KMS-11 (cell line): ENCODE measurements around the gene NUDT22.
A peak's percentile ranks its signal among the peaks of the same experiment; 100 is the strongest.

ENCODE experiments used
- H2AFZ ChIP-seq: fragments of 200-600 bp; sonication (generic); 2 replicates; pipeline ENCODE4 v1.6.1; 2016; ENCODE audit warnings: antibody characterized with exemption, mixed run types, low read depth
- H3K27ac ChIP-seq: fragments of 200-600 bp; sonication (generic); 2 replicates; pipeline ENCODE4 v1.6.1; 2016; ENCODE audit warnings: mild to moderate bottlenecking, mixed run types
- H3K27me3 ChIP-seq: fragments of 200-600 bp; sonication (generic); 2 replicates; pipeline ENCODE4 v1.6.1; 2017; ENCODE audit warnings: mild to moderate bottlenecking, low read depth, mixed run types, moderate library complexity; ENCODE audit not compliant: insufficient read depth
- H3K36me3 ChIP-seq: fragments of 200-600 bp; sonication (generic); 2 replicates; pipeline ENCODE4 v1.6.1; 2017; ENCODE audit warnings: mild to moderate bottlenecking, mixed run types; ENCODE audit not compliant: insufficient read depth
- H3K4me1 ChIP-seq: fragments of 200-600 bp; sonication (generic); 2 replicates; pipeline ENCODE4 v1.6.1; 2016; ENCODE audit warnings: mild to moderate bottlenecking, low read depth, mixed run types; ENCODE audit not compliant: poor library complexity, severe bottlenecking
- H3K4me2 ChIP-seq: fragments of 200-600 bp; sonication (generic); 2 replicates; pipeline ENCODE4 v1.7.0; 2016; ENCODE audit warnings: mild to moderate bottlenecking, mixed run types
- H3K4me3 ChIP-seq: fragments of 200-600 bp; sonication (generic); IDR thresholded peaks from 2 replicates; pipeline ENCODE4 v1.6.1; 2017; ENCODE audit warnings: low read depth, low read length, mixed read lengths; ENCODE audit not compliant: insufficient read depth
- H3K79me2 ChIP-seq: fragments of 200-600 bp; sonication (generic); 2 replicates; pipeline ENCODE4 v1.6.1; 2016; ENCODE audit warnings: low read depth, mixed run types; ENCODE audit not compliant: insufficient read depth
- H3K9ac ChIP-seq: fragments of 200-600 bp; sonication (generic); 2 replicates; pipeline ENCODE4 v1.6.1; 2016; ENCODE audit warnings: mild to moderate bottlenecking, mixed run types
- H4K20me1 ChIP-seq: fragments of 200-600 bp; sonication (generic); 2 replicates; pipeline ENCODE4 v1.6.1; 2016; ENCODE audit warnings: mild to moderate bottlenecking, mixed run types; ENCODE audit not compliant: insufficient read depth
- TF ChIP-seq, protein P1 (sequence below): fragments of 200-600 bp; sonication (generic); conservative IDR thresholded peaks from 2 replicates; pipeline ENCODE4 v1.6.1; 2017; ENCODE audit warnings: low read depth, mild to moderate bottlenecking, antibody characterized with exemption, low read length, moderate library complexity, mixed read lengths

Gene NUDT22

DNA sequence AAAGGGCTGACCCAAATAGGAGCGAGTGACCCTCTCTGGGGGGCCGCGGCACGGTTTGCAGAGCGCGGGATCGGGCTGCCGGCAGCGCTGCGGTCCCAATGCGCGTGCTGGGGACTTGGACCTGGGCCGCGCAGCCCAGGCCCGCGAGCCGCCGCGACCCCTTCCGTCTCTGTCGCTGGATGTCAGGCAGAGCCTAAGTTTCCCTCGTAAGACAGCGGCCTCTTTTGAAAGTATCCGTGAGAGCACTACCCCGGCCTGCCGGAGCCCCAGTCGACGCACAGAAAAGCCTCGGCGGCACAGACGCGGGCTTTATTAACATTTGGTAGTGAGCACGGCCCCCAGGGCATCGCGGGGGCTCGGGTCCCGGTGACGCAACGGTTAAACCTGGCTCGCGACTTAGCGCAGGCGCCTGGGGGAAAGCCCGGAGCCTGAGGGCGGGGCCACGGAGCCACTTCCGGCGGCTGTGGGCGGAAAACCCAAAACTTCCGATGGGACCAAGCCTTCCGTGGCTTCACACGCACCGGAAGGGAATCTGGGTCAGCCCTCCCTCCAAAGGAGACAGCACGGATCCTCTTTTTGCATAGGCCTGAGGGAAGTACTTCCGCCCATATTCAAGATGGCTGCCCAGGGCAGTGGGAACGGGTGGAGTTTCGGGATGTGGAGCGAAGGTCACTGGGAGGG, 43.6 kb downstream of the NUDT22 start:
- H3K4me1 ChIP-seq = peaks cover 14% of the 10 kb centered on the region
- no peaks in the 10 kb centered on the region for H3K36me3 ChIP-seq
- TF ChIP-seq, protein P1, sequence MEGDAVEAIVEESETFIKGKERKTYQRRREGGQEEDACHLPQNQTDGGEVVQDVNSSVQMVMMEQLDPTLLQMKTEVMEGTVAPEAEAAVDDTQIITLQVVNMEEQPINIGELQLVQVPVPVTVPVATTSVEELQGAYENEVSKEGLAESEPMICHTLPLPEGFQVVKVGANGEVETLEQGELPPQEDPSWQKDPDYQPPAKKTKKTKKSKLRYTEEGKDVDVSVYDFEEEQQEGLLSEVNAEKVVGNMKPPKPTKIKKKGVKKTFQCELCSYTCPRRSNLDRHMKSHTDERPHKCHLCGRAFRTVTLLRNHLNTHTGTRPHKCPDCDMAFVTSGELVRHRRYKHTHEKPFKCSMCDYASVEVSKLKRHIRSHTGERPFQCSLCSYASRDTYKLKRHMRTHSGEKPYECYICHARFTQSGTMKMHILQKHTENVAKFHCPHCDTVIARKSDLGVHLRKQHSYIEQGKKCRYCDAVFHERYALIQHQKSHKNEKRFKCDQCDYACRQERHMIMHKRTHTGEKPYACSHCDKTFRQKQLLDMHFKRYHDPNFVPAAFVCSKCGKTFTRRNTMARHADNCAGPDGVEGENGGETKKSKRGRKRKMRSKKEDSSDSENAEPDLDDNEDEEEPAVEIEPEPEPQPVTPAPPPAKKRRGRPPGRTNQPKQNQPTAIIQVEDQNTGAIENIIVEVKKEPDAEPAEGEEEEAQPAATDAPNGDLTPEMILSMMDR = no peak
- no peaks in the 10 kb centered on the region for H4K20me1 ChIP-seq
- no peak overlapping the region for H3K4me3 ChIP-seq
- peak overlapping the region; percentile 86 for H3K9ac ChIP-seq
- H2AFZ ChIP-seq = peak overlapping the region; percentile 68
- H3K4me2 ChIP-seq = peak overlapping the region; percentile 86
- H3K27me3 ChIP-seq = no peaks in the 10 kb centered on the region
- no peaks in the 10 kb centered on the region for H3K79me2 ChIP-seq
- H3K27ac ChIP-seq = peak overlapping the region; percentile 87

DNA sequence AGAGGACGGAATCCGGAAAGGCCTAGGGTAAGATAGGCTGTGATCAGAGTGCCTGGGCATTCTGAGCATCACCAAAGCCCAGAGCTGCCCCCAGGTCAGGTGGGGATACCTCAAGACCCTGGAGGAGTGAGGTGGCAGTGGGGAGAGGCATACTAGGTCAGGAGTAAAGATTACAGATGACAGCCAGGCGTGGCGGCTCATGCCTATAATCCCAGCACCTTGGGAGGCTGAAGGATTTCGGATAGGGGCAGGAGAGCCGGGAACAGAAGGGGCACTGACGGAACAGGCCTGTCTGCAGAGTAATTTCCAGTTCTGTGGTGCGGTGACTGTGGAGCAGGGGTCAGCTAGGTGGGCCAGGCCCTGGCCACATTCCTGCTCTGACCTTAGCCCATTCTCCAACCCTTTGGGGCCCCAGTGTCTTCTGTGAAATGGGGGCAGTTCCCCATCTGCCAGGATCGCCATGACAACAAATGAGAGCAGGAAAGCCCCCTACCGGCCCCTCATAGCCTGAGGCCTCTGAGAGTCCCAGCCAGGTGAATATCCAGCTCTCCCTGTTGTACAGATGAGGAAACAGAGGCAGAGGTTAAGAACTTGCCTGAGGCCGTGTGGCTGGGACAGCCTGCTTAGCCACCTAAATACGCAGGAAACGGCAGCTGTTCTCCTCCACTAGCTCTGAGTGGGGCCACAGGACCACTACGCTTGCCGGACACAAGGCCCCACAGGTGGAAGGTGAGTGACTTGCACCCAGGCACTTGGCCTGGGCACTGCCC, 49.1 kb downstream of the NUDT22 start:
- Histone ChIP-seq H2AFZ (no peak overlapping the region), H4K20me1 (no peaks in the 10 kb centered on the region), H3K27ac (no peak overlapping the region), H3K27me3 (no peaks in the 10 kb centered on the region), H3K79me2 (no peaks in the 10 kb centered on the region), H3K36me3 (no peaks in the 10 kb centered on the region), H3K4me1 (peaks cover 6% of the 10 kb centered on the region), H3K4me3 (no peak overlapping the region), H3K4me2 (no peak overlapping the region), H3K9ac (no peak overlapping the region)
- TF ChIP-seq, protein P1 = no peak

DNA sequence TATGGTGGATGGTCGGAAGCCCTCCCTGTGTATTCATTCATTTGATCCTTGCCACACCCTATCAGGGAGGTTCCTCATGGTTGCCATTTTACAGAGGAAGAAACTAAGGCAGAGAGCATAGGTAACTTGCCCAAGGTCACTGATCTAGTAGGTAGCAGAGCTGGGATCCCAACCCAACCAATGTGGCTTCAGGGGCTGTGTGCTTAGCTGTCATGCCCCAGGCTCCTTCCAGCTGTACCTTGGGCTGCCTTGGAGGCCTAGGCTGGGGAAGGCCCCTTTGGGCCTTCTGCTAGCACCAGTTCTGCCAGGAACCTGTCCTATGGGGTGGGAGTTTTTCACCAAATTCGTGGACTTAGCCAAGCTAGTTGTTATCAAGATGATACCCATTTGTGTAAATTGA, 49.8 kb downstream of the NUDT22 start:
- H3K4me2 ChIP-seq = no peak overlapping the region
- H3K9ac ChIP-seq = no peak overlapping the region
- no peak overlapping the region for H3K4me3 ChIP-seq
- TF ChIP-seq, protein P1 = no peak
- H2AFZ ChIP-seq = no peak overlapping the region
- no peaks in the 10 kb centered on the region for H4K20me1 ChIP-seq
- no peaks in the 10 kb centered on the region for H3K36me3 ChIP-seq
- no peaks in the 10 kb centered on the region for H3K27me3 ChIP-seq
- H3K79me2 ChIP-seq = no peaks in the 10 kb centered on the region
- peaks cover 6% of the 10 kb centered on the region for H3K4me1 ChIP-seq
- no peak overlapping the region for H3K27ac ChIP-seq

DNA sequence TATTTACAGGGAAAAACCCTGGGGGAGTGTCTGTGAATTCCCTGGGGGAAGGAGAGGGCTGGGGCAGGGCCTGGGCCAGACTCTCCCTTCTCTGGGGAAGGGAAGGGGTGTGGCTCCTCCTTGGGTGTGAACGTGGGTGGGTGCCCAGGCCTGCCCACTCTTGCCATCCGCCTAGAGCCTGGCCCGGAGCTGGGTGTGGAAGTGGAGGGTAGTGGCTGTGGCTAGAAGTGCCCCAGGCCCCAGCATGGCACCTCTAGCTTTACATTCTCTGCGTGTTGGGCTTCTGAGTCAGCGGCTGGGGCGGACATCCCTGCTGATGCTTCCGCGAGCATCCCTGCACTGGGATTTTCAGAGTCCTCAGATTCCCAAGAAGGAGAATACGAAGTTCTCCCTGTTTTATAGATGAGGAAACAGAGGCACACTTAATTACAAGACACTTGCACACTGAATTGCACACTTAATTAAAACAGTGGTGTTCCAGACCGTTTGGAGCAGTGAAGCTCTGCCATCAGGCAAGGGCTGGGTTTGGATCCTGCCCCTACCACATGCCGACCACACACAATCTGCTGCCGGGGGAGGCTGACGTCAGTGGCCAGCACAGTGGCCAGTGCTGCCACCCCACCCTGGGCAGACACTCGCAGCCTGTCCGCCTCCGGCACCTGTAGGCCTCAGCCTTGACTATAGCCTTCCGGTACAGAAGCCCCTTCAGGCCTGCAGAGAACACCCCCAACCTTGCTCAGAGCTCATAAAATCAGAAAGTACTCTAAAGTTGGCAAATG, 50.8 kb downstream of the NUDT22 start:
- Histone ChIP-seq H2AFZ (no peak overlapping the region), H3K36me3 (no peaks in the 10 kb centered on the region), H3K4me1 (peaks cover 4% of the 10 kb centered on the region), H4K20me1 (no peaks in the 10 kb centered on the region), H3K27me3 (no peaks in the 10 kb centered on the region), H3K79me2 (no peaks in the 10 kb centered on the region), H3K4me3 (no peak overlapping the region), H3K4me2 (no peak overlapping the region), H3K9ac (no peak overlapping the region), H3K27ac (no peak overlapping the region)
- TF ChIP-seq, protein P1 = no peak
